Colon (tissue), 2 donors: ENCODE measurements around the gene ZIC2.

ENCODE experiments used
- FAIRE-seq: peaks from 2 replicates; lab custom pipeline; 2012; peaks lifted over from hg19 to GRCh38; lab: Jason Lieb, UNC
- donor health status: control.
- donor health status: control.

ZIC2 gene

DNA sequence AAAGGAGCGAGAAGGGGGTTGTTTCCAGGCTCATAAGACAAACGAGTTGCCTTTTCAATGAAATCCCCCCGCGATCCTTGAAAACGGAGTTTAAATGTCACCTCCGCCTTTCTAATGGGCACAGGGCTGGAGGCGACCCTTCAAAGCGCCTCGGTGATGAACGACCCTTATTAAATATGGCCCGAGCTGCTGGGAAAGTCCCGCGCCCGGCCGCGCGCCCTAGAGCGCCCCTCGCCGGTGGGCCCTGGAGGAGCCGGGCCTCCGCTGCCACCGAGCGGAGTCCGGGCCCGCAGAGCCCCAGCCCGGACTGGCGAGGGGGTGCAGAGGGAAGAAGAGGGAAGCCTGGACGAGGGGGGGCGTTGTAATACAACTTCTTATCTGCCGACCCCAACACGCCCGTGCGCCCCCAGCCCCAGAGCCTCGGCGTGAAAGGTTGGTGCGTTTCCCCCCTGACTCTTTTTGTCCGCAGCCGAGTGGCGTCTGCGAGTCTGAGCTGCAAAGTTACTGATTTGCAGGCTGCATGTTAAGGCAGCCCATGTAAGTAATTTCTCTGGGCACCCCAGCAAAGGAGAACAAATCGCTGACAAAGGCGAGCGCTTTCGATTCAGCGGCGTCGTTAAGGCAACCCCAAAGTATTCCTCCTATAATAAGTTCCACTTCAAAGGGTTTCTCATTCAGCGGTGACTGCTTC is 21.9 kb upstream of the ZIC2 start:
- no peak for FAIRE-seq

DNA sequence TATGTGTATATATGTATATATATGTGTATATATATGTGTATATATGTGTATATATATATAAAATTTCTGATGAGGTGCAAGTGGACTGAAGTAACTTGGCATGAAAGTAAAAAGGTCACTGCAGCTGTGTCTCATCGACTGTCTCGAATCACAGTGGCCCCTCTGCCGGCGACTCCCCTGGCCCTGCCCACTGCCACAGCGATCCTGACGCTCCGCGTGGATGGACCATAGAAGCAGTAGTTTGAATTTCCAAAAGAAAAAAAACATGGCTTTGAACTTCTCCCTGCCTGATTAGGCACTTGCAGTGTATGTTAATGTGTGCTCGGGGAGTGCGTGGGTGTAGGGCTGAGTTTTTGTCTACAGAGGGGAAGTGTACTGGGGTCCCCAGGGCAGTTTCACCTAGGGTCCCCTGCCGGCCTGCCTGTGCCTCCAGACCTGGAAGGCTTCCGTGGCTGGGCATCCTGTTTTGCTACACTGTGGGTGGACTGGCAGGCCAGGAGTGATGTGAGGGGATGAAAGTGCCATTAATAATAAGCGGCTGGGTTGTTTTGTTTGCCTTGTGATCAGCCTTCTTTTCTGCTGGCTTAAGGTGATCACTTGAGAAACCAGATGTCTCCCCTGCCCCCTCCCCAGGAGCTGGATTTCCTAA is 20.8 kb upstream of the ZIC2 start:
- no peak for FAIRE-seq

DNA sequence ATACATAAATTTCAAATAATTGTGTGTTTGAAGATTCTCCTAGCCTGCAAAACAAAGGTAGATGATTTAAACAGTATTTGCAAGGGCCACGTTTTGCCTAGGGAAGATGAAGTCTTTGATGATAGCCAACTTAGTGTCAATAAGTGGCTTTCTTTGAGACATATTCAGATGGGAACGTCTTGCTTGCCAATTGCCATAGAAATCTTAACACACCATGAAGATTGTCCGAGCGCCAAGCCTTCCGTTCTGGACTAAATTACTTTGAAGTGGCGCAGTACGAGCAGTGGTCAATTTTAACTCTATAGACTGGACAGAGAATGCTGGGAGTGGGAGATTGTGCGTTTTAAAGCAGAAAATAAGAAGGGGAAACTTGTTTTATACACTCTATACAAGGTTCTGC is 19.9 kb upstream of the ZIC2 start:
- no peak for FAIRE-seq

DNA sequence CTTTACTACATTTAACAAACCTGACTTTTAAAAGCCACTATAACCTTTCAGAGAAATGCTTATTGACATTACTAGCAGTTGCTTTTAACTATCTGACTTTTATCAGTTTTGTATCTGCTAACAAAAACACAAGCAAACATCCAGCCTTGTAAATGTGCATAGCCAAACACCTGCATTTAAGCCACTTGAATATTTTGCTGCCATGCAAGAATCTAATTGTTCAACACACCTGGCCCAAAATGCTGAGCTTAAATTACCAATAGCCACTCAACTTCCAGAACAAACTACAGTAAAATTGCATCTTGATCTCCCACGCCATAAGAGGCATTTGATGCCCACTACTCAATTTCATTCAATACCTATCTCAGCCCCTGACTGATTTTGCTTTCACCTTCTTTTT is 19.3 kb upstream of the ZIC2 start:
- no peak for FAIRE-seq

DNA sequence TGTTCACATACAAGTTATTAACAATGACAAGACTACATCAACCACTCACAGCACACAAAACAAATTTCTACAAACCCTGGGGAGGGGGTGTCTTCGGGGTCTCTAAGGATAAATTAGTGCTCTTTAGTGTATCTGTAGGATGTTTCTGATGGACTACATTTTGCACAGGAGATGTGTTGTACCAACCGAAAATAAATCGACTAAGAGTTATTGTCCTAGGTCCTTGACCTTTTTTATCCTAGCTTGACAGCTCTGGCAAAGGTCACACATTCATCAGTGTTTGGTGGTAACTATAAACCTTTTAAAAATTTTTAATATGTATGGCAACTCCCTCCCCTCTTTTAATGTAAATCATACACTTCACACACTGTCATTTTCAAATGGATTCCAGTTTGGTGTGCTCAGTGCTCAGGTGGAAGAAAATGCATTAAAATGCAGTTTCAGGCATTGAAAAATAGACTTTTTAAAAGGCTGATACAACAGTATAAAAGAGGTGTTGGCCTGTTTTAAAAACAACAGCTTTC is 17.7 kb upstream of the ZIC2 start:
- FAIRE-seq, result no peak

DNA sequence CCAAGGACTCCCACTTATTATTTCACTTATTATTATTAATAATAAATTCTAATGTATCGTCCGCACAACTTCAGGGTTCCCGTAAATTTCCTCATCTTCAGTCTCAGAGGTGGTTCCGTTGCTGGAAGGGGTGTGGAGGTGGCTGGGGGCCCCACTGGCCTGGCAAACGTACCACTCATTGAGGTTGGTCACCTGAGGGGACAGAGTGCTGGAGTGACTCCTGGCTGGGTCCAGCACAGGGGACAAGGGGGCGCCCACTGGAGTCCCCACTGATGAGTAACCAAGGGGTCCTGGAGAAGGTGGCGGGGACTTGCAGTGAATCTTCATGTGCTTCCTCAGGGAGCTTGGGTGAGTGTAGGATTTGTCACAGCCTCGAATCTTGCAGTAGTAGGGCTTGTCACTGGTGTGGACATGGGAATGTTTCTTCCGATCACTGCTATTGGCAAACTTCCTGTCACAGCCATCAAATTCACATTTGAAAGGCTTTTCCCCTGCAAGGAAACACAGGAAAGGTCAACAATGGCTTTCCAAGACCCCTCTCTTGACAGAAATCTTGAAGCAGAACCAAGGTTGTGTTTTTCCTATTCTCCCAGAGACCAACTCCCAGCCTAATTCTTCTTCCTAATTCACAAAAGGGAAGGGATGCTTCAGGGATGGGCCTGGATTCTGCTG is 16.1 kb upstream of the ZIC2 start:
- no peak for FAIRE-seq

DNA sequence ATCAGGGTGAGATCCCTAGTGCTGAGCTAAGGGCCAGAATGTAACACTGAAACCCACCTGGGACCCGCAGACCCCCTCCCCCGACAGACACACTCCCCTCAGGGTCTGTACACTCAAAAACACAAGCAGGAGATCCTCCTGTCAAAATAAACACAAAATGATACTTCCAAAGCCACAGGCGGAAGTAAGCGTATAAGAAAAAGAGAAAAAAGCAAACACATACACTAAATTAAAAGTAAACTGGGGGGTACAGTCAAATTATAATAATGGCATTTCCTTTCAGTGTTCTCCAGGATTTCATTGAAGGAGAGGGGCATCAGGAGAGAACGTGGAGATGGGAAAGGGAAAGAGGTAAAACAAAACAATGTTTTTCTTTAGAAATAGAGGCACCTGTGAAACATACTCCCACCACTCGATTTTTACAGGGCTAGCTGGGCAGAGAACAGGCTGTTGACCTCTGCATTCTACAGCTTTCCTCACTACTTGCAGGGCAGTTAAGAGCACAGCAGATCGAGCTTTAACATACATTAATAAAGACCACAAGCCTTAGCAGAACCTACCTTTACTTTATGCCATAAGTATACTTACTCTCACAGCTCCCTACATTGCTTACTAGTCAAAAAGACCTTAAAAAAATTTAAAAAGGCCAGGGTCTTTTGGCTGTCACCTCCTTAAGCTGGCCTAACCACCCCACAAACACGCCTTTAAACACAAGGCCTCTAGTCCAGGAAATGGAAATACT is 15.3 kb upstream of the ZIC2 start:
- no peak for FAIRE-seq

DNA sequence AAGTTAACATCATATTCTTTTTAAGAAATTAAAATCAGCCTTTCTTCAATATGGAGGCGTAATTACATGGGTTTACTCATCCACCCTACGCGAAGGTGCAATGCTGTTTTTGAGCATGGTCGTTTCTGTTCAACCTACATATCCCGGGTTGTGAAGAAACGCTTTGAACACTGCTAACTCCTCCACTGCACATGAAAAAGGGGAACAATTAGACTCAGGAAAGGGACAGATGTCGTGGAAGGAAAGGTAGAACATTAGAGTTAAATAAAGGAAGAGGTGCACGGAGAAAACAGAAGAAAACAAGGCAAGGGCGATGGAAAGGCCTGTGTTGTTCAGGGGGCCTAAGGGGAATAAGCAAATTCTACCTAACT is 14.1 kb upstream of the ZIC2 start:
- FAIRE-seq, result no peak

DNA sequence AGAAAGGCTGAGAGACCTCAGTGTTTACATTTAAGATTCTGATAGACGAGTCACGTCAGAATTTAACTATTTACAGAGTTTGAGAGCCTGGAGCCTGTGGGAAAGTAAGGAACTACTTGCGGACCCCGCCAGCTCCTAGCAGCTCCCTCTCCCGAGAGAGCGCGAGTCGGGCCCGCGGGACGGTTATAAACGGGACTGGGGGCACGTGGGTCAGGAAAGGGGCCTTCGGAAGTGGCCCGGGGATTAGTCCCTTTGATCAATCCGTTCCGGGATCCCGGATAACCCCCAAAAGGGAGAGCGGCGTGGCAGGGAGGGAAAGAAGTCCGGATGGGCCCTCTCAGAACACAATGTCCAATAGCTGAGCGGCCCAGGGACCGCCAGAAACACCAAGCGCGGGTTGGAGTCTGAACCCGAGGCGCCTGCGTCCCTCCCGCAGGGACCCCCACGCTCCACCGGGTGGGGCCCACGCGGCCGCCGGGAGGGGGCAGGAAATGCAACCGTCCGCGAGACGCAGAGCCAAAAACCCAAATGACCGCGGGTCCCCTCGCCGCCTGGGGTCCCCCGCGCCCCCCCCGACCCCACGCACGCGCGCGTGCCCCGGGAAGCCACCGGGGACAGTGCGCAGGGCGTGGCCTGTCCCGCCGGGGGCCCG is 13.6 kb upstream of the ZIC2 start:
- FAIRE-seq, result no peak

DNA sequence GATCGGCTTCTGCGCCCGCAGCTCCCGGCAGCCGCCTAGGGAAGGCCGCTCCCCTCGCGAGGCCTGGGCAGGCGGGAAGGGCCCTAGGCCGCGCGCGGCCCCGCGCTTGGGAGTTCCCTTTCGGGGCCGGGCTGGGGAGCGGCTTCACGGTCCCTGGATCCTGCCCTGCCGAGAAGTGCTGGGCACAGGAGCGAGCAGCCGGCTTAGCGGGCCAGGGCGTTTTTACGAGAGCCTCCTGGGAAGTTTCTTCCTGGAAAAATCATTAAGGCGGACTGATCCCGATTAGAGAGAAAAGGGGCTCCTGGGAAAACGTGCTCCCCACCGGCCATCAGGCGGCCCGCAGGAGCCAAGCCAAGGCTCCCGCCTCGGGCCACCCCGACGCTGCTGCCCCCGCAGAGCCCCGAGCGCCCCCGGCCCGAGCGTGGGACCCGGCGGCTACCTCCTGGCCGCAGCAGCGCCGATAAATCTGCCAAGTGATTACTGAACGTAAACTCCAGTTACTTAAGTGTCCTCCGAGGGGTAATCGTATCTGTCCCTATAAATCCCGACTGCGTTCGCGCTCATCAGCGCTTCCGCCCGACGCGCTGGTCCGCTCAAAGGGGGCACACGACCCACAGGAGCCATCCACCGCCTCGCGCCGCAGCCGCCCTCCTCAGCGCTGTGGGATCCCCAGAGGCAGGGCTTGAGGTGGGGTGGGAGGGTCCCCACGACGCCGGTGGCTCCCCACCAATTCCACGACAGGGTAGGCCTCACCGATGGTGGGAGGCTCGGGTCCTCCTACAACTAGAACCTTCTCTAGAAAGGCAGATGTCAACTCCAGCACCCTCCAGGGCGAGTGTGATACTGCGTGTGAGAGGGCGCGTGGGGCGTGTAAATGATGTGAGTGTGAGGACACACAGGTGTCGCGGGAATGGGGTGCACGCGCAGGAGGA is 12.8 kb upstream of the ZIC2 start:
- FAIRE-seq, result no peak

DNA sequence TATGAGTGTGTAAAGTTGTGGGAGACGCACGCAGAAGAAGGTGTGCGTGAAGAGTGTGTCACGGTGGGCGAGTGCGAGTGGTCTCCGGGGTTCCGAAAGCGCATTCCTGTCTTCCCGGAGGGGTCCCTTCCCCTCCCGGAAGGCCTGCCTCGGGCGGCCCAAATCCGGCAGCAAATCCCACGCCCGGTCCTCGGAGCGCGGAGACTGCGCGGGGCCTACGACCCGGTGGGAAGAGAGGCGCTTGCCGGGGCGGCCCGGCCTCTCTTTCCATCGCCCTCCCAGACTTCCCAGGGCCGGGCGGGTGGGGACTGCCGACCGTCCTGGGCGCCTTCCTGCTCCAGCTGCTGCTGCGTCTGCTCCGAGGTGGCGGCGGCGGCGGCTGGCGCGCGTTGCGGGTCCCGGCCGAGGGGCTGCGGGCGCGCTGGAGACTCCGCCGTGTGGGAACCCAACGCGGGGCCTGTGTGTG is 12.1 kb upstream of the ZIC2 start:
- FAIRE-seq, result no peak

DNA sequence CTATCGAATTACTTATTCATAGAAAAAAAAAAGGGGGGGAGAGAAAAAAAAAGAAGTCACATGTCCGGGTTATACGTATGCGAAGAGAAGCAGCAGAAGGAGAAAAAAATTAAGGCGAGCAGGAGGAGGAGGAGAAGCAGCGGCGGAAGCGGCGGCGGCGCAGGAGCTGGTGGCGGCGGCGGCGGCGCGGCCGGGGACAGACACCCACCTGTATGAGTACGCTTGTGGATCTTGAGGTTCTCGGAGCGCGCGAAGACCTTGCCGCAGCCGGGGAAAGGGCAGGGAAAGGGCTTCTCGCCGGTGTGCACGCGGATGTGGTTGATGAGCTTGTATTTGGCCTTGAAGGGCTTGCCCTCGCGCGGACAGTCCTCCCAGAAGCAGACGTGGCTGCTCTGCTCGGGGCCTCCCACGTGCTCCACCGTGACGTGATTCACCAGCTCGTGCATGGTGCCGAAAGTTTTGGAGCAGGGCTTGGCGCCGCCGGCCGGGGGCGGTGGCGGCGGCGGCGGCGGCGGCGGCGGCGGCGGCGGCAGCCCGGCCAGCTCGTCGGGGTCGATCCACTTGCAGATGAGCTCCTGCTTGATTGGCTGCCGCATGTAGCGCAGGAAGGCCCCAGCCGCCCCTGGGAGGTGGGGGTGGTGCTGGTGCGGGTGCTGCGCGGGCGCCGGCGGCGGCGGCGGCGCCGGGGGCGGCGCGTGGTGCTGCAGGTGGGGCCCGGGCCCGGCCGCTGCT is 11.5 kb upstream of the ZIC2 start:
- FAIRE-seq, result no peak

DNA sequence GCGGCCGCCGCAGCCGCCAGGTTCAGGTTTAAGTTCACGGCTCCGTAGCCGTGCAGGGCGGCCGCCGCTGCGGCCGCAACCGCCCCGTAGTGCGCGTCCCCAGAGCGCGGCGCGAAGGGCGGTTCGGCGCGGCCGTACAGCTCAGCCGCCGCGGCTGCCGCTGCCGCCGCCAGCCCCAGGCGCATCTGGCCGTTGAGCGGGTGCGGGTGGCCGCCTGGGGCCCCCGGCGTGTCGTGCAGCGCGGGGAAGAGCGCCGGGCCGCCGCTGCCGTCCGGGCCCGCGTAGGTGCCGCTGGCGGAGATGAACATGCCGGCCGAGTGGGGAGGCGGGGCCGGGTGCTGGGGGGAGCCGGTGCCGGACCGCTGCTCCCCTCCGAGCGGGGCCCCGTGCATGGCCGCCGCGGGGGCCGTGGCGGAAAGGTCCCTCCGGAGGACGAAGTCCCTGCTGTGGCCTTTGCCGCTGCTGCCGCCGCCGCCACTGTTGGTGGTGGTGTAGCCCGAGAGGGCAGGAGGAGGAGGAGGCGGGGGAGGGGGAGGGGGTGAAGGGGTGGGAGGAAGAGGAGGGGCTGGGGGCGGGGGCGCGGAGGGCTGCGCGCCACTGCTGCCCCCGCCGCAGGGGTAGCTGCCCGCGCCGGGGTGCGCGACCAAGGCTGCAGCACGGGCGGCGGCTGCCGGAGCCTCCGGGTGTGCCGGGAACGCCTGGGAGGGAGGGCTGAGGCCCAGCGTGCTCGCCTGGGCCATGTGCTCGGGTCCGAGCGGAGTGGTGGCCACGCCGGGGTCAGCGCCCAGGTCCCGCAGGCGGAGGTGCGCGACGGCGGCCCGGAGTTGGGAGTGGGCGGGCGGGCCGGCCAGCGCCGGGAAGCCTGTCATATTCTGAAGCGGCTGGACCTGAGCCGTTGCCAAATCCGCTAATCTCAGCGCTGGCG is 10.7 kb upstream of the ZIC2 start:
- FAIRE-seq, result no peak

DNA sequence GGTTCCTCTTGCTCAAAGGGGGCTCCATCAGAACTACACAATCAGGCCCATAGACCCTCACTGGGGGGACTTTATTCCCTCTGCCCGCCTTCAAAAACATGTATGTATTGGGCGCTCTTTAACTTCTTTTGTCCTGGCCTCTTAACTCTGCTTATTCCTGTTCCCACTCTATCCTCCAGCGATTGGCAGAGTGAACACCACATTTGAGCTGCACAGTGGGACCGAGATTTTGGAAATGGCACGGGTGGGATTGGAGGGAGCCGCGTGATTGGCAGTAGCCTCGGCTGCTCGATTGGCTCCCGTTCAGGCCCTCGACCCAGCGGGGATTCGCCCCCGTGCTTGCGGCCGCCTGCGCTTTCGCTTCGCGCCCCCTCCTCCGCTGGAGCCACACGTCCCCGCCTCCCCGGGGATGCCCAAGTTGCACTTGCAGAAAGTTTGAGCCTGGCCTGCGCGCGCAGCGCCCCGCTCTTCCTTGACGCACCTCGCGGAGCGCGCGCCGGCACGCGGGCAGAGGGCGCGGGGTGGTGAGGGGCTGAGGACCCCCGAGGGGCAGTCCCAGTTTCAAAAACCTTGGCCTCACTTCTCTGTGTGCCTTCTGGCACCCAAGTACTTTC is 9.9 kb upstream of the ZIC2 start, which contains the start of gene ZIC5:
TSS of gene ZIC5 (minus strand) at position 192 of the 614 bp plus-strand sequence. CDS start at position 28, 164 bp downstream.
- no peak for FAIRE-seq

DNA sequence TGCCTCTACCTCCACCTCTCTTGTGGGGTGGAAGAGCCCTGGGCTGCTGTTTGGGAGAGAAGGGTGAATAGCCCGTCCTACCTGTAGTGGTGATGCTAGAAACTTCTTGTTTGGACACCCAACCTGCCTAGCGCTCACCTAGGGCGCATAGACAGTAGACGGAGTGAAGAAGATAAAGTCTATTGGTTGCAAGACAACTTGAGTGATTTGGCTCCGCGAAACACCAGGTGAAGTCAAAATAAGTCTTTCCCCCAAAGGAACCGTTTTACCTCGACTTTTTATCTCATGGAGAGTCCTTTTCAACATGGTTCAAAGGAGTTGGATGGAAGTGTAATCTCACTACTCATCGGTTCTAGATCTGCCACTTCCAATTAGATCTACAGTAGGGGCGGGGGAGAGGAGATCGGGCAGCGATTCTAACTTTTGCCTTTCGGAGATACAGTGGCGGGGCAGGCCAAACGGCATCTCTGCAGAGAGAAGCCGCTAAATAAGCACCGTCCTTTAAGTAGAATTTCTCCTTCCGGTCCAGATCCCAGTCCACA is 9.3 kb upstream of the ZIC2 start:
- no peak for FAIRE-seq

DNA sequence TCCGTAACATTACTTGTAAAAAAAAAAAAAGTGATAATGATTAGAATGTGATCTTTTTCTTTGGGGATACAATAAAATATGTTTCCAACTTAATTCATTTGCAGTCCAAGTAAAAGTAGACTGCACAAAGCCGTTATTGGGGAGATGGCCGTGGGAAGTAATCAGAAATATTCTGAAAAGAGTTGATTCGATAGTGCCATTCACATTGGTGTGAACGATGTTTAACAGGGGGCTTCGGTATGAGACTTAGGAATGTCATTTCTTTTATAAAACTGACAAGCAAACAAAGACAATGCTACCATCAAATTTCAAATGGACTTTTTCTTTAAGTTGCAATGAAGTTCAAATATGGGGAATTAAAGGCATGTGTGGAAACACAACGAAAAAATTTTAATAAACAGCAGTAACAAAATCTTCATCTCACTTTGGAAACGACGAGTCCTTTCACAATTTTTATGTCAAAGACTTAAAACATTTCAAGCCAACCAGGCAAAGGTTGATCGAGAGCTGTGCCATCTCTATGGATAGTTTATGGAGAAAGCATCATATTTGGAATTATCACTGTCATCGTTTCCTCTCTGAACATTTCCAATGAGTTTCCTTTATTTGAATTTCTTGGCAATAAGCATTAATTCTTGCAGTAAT is 8.3 kb upstream of the ZIC2 start:
- no peak for FAIRE-seq

DNA sequence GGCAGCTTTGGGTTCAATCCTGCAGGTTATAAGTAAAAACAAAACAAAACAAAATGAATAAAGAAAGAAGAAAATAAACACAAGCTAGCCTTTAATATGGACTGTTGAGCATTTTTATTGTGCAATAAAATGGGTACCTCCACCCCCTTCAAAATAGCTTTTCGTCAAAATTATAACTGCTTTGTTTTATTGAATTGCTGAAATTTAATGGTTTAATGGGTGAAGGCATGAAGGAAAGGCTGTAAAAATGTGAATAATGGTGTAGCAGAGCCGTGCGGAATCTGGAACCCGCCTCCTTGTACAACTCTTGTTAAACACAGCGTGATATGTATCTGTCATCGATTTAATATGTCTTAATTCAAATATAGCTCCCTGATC is 7.8 kb upstream of the ZIC2 start:
- no peak for FAIRE-seq
